Tibial nerve (tissue), 4 donors: ENCODE measurements around the gene PDE2A. TPM values are rescaled to one million over a fixed set of nuclear protein-coding genes. Genes with fewer than 3 reads are reported as not detected.

Experiments
- DNase-seq, 2 donors: peaks; one replicate each; pipeline ENCODE4 v3.0.0-alpha.2; 2019; ENCODE audit warnings: low spot score in 2 of 2
- H3K27ac ChIP-seq, 4 donors: fragments of 200-600 bp; sonication (generic) in 3 of 4; one replicate each; pipeline ENCODE4 v1.5.1; 2017 to 2019; ENCODE audit warnings: mild to moderate bottlenecking in 1 of 4
- H3K27me3 ChIP-seq, 2 donors: fragments of 200-600 bp; sonication (generic) in 1 of 2; one replicate each; pipeline versions ENCODE4 v1.5.1 to v1.6.0; 2017 to 2019
- H3K36me3 ChIP-seq, 3 donors: fragments of 200-600 bp; sonication (generic); one replicate each; pipeline ENCODE4 v1.5.1; 2018 to 2019
- H3K4me1 ChIP-seq, 4 donors: fragments of 200-600 bp; sonication (generic) in 3 of 4; one replicate each; pipeline ENCODE4 v1.5.1; 2017 to 2019
- H3K4me3 ChIP-seq, 4 donors: fragments of 200-600 bp; sonication (generic) in 3 of 4; one replicate each; pipeline ENCODE4 v1.5.1; 2017 to 2019; ENCODE audit warnings: mild to moderate bottlenecking in 1 of 4, moderate library complexity in 1 of 4
- H3K9me3 ChIP-seq, 4 donors: fragments of 200-600 bp; sonication (generic) in 3 of 4; one replicate each; pipeline ENCODE4 v1.5.1; 2017 to 2019
- EP300 ChIP-seq, 2 donors: sonication (generic); formaldehyde crosslinking; IDR thresholded peaks; one replicate each; pipeline ENCODE4 v1.6.1; 2017; ENCODE audit warnings: antibody characterized with exemption in 2 of 2, mild to moderate bottlenecking in 1 of 2
- POLR2A ChIP-seq, 2 donors: fragments of 450-650 bp; IDR thresholded peaks; one replicate each; pipeline ENCODE4 v1.6.1; 2017; ENCODE audit warnings: antibody characterized with exemption in 2 of 2, mild to moderate bottlenecking in 2 of 2, moderate library complexity in 2 of 2
- WGBS, 2 donors: methylation state at CpG; one replicate each; pipeline ENCODE4 v1.1.5; 2018; 5-methylcytosine and 5-hydroxymethylcytosine counted together
- total RNA-seq, 4 donors: library from RNA; depleted of rRNA; stranded (reverse); fragments of >200 nt; gene quantifications; one replicate each; pipeline ENCODE4 v1.1.0, GENCODE V29; 2016
- TF ChIP-seq, protein P1 (sequence below), 5 experiments: fragments of 200-600 bp in 3 of 5; fragments of 450-650 bp in 2 of 5; sonication (generic) in 3 of 5; IDR thresholded peaks; one replicate each; pipeline ENCODE4 v1.5.1; 2016 to 2019; ENCODE audit warnings: antibody characterized with exemption in 5 of 5, mild to moderate bottlenecking in 3 of 5, moderate library complexity in 2 of 5

PDE2A gene
- total RNA-seq, 4 donors from 2014 or later = 30.3 to 75.7 (median 43.1) TPM

DNA sequence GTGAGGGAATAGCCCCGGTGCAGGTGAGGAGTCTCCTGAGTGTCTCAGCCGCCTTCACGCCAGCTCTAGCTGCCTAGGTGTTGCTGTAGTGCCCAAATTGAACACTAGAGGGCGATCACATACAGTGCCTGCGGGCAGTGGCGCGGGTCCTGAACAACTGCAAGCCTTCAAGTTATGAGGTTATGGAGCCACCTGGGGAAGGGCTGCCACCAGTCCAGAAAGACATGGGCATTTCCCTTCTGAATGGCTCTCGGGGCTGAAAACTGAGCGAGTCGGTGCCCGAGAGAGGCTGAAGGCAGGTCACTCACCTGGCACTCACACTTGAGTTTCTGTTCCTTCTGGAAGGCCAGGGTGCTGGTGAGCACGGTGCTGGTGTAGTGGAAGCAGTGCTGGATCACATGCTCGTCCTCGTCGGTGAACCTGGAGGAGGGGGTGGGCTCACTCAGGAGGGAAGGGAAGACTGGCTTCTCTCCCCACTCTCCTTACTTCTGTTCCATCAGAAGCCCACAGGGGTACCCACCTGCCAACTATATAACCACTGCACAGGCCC is 88.4 kb downstream of the PDE2A start:
- peaks cover 0 to 16% (median 0%) of the 10 kb centered on the region in 3 donors for H3K36me3 ChIP-seq
- TF ChIP-seq, protein P1, sequence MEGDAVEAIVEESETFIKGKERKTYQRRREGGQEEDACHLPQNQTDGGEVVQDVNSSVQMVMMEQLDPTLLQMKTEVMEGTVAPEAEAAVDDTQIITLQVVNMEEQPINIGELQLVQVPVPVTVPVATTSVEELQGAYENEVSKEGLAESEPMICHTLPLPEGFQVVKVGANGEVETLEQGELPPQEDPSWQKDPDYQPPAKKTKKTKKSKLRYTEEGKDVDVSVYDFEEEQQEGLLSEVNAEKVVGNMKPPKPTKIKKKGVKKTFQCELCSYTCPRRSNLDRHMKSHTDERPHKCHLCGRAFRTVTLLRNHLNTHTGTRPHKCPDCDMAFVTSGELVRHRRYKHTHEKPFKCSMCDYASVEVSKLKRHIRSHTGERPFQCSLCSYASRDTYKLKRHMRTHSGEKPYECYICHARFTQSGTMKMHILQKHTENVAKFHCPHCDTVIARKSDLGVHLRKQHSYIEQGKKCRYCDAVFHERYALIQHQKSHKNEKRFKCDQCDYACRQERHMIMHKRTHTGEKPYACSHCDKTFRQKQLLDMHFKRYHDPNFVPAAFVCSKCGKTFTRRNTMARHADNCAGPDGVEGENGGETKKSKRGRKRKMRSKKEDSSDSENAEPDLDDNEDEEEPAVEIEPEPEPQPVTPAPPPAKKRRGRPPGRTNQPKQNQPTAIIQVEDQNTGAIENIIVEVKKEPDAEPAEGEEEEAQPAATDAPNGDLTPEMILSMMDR (IDR thresholded peaks at IDR 0.05) = peak; percentile 87 to 91 (median 91)
- TF ChIP-seq EP300 (IDR thresholded peaks at IDR 0.05) = no peak
- H3K9me3 ChIP-seq = no peaks in the 10 kb centered on the region
- no peak overlapping the region for H3K4me3 ChIP-seq
- H3K4me1 ChIP-seq = peaks cover 0 to 36% (median 21%) of the 10 kb centered on the region in 4 donors
- WGBS, 2 donors = 9 to 12% methylated on average over 9 to 15 of the region's 15 CpGs
- peak; percentile 44 to 84 for DNase-seq
- H3K27ac ChIP-seq = no peak overlapping the region
- peaks cover 0 to 60% of the 10 kb centered on the region in 2 donors for H3K27me3 ChIP-seq

DNA sequence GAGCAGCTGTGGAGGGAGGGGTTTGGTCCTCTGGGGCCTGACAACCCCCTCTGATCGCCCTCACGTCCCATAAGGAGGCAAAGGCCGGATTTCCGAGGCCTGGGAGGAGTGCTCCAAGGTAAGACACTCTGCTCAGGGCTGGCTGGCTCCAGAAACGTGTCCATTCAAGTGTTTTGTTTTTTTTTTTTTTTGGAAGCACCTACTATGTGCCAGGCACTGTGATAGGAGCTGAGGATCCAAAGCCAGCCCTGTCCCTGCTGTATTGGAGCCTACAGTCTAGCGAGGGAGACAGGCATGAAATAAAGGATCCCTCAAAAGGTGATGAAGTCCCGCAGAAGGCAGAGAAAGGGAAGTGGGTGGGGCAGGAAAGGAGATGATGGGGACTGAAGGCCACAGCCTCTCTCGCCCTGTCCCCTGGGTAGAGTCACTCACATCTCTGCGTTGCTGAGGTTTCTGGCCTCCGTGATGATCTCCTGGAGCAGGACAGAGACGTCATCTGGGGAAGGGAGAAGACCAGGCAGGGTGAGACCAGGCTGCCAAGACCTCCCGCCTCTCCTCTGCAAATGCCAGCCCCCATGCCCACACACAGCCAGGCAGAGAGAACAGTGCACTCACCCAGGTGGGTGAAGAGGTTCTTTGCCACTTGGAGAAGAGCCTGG is 89.2 kb downstream of the PDE2A start:
- Histone ChIP-seq H3K4me1 (peaks cover 0 to 28% (median 16%) of the 10 kb centered on the region in 4 donors), H3K27ac (peak overlapping the region in 1 of 4 donors; percentile 30), H3K27me3 (peaks cover 0 to 52% of the 10 kb centered on the region in 2 donors), H3K9me3 (no peaks in the 10 kb centered on the region), H3K36me3 (peaks cover 0 to 17% (median 0%) of the 10 kb centered on the region in 3 donors), H3K4me3 (peak overlapping the region in 2 of 4 donors; percentile 9 to 26)
- no peak for TF ChIP-seq EP300 (IDR thresholded peaks at IDR 0.05)
- TF ChIP-seq, protein P1 (IDR thresholded peaks at IDR 0.05) = no peak
- TF ChIP-seq POLR2A (IDR thresholded peaks at IDR 0.05) = no peak
- WGBS, 2 donors = 43 to 44% methylated on average over 12 of the region's 12 CpGs
- no peak for DNase-seq

DNA sequence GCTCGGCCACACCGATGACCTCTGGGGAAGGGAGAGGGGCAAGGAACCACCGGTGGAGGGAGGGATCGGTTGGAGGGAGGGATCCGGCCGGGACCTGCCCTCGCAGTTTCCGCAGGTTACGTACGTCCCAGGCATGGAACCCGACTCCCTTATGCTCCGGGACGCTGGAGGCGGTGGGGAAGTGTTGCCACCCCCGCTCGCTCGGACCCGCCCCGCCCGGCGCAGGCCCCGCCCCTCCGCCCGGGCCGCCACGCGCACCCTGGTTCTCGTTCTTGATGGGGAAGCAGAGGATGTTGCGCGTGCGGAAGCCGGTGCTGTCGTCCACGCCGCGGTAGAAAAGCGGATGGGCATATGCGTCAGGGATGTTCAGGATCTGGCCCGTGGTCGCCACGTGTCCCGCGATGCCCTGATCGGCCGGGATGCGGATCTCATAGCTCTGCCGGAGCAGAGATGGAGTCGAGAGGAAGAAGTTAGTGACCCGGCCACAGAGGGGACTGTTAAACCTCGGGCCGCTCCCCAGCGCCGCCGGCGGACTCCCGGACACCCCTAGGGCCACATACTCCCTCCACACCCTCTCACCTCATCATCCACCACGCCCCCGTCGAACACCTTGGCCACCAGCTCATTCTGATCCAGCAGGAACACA is 89.8 kb downstream of the PDE2A start:
- H3K4me1 ChIP-seq = peaks cover 0 to 22% (median 12%) of the 10 kb centered on the region in 4 donors
- peak overlapping the region in 1 of 4 donors; percentile 30 for H3K27ac ChIP-seq
- H3K4me3 ChIP-seq = peak overlapping the region in 2 of 4 donors; percentile 9 to 26
- peaks cover 0 to 21% (median 0%) of the 10 kb centered on the region in 3 donors for H3K36me3 ChIP-seq
- peaks cover 0 to 45% of the 10 kb centered on the region in 2 donors for H3K27me3 ChIP-seq
- DNase-seq = peak; percentile 27 to 49
- TF ChIP-seq, protein P1 (IDR thresholded peaks at IDR 0.05) = no peak
- TF ChIP-seq EP300 (IDR thresholded peaks at IDR 0.05) (no peak), POLR2A (IDR thresholded peaks at IDR 0.05) (no peak)
- WGBS, 2 donors = 9 to 15% methylated on average over 35 to 54 of the region's 59 CpGs
- H3K9me3 ChIP-seq = no peaks in the 10 kb centered on the region

DNA sequence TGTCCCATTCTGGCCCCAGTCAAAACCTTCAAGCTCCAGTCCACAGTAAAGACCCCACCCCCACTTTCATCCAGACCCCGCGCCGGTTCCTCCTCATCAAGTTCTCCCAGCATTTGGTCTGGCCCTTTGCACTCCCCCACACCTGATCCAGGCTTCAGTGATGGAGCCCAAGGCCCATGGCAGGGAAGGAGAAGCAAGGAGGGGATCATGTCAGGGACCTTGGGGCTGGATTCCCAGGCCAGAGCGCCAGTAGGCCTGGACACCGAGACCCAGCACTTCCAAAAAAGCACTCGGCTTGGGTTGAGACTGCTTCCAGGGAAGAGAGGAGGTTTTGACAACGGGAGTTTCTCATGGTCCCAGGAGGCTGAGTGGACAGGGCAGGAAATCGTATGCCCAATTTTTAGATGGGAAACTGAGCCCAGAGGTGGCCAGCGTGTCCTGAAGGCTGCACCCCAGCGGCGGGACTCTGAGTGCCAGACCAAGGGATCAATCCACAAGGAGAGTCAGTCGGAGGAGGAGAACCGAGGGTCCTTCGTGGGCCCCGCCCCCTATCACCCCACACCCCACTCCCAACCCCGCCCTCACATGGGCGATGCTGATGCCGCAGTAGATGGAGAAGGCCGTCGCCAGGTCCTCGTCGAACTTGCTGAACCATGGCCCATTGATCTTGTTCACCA is 90.5 kb downstream of the PDE2A start:
- H3K27ac ChIP-seq = no peak overlapping the region
- peaks cover 0 to 25% (median 0%) of the 10 kb centered on the region in 3 donors for H3K36me3 ChIP-seq
- WGBS, 2 donors = 61 to 69% methylated on average over 15 to 20 of the region's 22 CpGs
- peaks cover 0 to 21% (median 12%) of the 10 kb centered on the region in 4 donors for H3K4me1 ChIP-seq
- peaks cover 0 to 39% of the 10 kb centered on the region in 2 donors for H3K27me3 ChIP-seq
- H3K9me3 ChIP-seq = no peaks in the 10 kb centered on the region
- H3K4me3 ChIP-seq = peak overlapping the region in 1 of 4 donors; percentile 9
- TF ChIP-seq POLR2A (IDR thresholded peaks at IDR 0.05) (no peak), EP300 (IDR thresholded peaks at IDR 0.05) (no peak)
- TF ChIP-seq, protein P1 (IDR thresholded peaks at IDR 0.05) = no peak
- DNase-seq = no peak
